Measurements from ENCODE around the gene UBA3. TPM values are rescaled to one million over a fixed set of nuclear protein-coding genes. Genes with fewer than 3 reads are reported as not detected.

UBA3 gene
- total and polyA plus RNA-seq, 10 of the 15 experiments (the other 5 are each of a cell fraction or from before 2014, with no cell fraction given) = 72.9 to 131 (median 102) TPM

DNA sequence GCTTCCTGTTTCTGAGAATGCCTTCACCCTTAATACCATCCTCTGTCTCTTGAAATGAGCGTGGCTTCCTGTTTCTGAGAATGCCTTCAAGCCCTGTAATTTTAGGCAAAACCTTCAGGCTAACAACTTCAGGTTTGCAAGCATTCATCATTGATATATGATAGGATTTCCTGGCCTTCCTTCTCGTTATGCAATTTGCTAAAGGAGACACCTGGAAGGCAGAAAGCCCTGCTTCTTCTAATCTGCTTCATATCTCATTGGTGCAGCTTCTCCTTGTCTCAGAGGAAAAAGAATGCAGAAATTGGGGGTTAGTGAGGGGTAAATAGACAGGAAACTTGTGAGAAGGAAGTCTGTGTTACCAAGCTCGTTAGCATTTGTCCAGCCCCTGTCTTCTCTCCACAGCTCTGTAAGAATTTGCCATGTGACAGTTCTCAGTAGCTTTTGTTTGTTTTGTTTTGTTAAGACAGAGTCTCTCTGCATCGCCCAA, 11.9 kb upstream of the UBA3 start (continued):
- TF ChIP-seq, protein P1, sequence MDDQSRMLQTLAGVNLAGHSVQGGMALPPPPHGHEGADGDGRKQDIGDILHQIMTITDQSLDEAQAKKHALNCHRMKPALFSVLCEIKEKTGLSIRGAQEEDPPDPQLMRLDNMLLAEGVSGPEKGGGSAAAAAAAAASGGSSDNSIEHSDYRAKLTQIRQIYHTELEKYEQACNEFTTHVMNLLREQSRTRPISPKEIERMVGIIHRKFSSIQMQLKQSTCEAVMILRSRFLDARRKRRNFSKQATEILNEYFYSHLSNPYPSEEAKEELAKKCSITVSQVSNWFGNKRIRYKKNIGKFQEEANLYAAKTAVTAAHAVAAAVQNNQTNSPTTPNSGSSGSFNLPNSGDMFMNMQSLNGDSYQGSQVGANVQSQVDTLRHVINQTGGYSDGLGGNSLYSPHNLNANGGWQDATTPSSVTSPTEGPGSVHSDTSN (IDR thresholded peaks at IDR 0.05; ENCODE audit: insufficient replicate concordance, low read depth, low read length) = no peak
- TF ChIP-seq SIN3A (IDR thresholded peaks at IDR 0.05; ENCODE audit: low read depth, low read length) (no peak), JUNB (IDR thresholded peaks at IDR 0.05) (no peak), ZZZ3 (IDR thresholded peaks at IDR 0.05; ENCODE audit: control insufficient read depth, insufficient read length, low read depth) (no peak), TCF7 (IDR thresholded peaks at IDR 0.05; ENCODE audit: borderline replicate concordance) (no peak), PAX5 (IDR thresholded peaks at IDR 0.05; ENCODE audit: borderline replicate concordance, low read depth, low read length) (no peak), EED (IDR thresholded peaks at IDR 0.05; ENCODE audit: low read depth) (peak; percentile 53; the same call in 1 of the 2 replicates), MTA3 (IDR thresholded peaks at IDR 0.05; ENCODE audit: borderline replicate concordance, low read length) (no peak), RAD51 (IDR thresholded peaks at IDR 0.05) (0 out of 2 replicates have a peak, but pooled peaks have one; percentile 12), RBBP5 (conservative IDR thresholded peaks at IDR 0.05) (no peak), ZSCAN29 (IDR thresholded peaks at IDR 0.05) (no peak), YBX1 (IDR thresholded peaks at IDR 0.05) (no peak), ZNF687 (IDR thresholded peaks at IDR 0.05) (no peak), GABPA (IDR thresholded peaks at IDR 0.05; ENCODE audit: low read depth) (peak; percentile 78; the same call in 1 of the 2 replicates), ATF3 (IDR thresholded peaks at IDR 0.05; ENCODE audit: borderline replicate concordance, extremely low read depth, low read depth, low read length) (no peak), FOXK2 (IDR thresholded peaks at IDR 0.05) (no peak), ZNF217 (IDR thresholded peaks at IDR 0.05) (no peak), TBL1XR1 (IDR thresholded peaks at IDR 0.05; ENCODE audit: low read depth, low read length) (no peak), SMAD5 (IDR thresholded peaks at IDR 0.05; ENCODE audit: low read depth) (no peak), IKZF1 (conservative IDR thresholded peaks at IDR 0.05) (no peak), RUNX3 (IDR thresholded peaks at IDR 0.05; ENCODE audit: low read length) (peak; percentile 63), NFYB (IDR thresholded peaks at IDR 0.05; ENCODE audit: insufficient read depth, low read depth, low read length) (no peak)
- TF ChIP-seq, protein P2, sequence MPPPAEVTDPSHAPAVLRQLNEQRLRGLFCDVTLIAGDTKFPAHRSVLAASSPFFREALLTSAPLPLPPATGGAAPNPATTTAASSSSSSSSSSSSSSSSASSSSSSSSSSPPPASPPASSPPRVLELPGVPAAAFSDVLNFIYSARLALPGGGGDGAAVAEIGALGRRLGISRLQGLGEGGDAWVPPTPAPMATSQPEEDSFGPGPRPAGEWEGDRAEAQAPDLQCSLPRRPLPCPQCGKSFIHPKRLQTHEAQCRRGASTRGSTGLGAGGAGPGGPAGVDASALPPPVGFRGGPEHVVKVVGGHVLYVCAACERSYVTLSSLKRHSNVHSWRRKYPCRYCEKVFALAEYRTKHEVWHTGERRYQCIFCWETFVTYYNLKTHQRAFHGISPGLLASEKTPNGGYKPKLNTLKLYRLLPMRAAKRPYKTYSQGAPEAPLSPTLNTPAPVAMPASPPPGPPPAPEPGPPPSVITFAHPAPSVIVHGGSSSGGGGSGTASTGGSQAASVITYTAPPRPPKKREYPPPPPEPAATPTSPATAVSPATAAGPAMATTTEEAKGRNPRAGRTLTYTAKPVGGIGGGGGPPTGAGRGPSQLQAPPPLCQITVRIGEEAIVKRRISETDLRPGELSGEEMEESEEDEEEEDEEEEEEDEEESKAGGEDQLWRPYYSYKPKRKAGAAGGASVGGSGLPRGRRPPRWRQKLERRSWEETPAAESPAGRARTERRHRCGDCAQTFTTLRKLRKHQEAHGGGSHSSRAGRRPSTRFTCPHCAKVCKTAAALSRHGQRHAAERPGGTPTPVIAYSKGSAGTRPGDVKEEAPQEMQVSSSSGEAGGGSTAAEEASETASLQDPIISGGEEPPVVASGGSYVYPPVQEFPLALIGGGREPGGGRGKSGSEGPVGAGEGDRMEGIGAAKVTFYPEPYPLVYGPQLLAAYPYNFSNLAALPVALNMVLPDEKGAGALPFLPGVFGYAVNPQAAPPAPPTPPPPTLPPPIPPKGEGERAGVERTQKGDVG (CRISPR knock-in tag; IDR thresholded peaks at IDR 0.05) = no peak
